22Rv1 (cell line): ENCODE data around the gene ABHD12.

Experiments
- H3K27ac ChIP-seq: fragments of 450-650 bp; 2 replicates; pipeline ENCODE4 v1.5.1; 2017
- ZFX ChIP-seq: fragments of 450-650 bp; IDR thresholded peaks from 2 replicates; pipeline ENCODE4 v1.6.1; 2017; ENCODE audit warnings: antibody characterized with exemption, borderline replicate concordance
- TF ChIP-seq, protein P1 (sequence below): fragments of 450-650 bp; IDR thresholded peaks from 2 replicates; pipeline ENCODE4 v1.5.1; 2017; ENCODE audit warnings: mild to moderate bottlenecking

Gene ABHD12

GRCh38 chr20:25352746-25353145, 37.9 kb downstream of the ABHD12 start:
- TF ChIP-seq, protein P1, sequence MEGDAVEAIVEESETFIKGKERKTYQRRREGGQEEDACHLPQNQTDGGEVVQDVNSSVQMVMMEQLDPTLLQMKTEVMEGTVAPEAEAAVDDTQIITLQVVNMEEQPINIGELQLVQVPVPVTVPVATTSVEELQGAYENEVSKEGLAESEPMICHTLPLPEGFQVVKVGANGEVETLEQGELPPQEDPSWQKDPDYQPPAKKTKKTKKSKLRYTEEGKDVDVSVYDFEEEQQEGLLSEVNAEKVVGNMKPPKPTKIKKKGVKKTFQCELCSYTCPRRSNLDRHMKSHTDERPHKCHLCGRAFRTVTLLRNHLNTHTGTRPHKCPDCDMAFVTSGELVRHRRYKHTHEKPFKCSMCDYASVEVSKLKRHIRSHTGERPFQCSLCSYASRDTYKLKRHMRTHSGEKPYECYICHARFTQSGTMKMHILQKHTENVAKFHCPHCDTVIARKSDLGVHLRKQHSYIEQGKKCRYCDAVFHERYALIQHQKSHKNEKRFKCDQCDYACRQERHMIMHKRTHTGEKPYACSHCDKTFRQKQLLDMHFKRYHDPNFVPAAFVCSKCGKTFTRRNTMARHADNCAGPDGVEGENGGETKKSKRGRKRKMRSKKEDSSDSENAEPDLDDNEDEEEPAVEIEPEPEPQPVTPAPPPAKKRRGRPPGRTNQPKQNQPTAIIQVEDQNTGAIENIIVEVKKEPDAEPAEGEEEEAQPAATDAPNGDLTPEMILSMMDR = no peak
- no peak for TF ChIP-seq ZFX
- no peak overlapping the region for H3K27ac ChIP-seq

DNA sequence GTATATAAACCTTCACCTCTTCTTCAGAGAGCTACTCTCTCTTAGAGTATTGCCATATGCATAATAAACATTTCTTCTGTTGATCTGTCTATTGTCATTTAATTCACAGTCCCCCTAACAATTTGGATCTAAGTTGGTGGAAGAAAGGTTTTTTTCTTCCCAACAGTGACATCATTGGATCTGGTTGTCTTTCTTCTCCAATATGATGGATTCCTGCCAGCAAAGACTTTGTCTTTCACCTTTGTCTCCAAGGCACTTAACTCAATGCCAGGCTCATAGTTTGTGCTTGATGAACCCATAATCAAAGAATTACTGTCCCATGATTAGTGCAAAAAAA, 39.6 kb downstream of the ABHD12 start:
- H3K27ac ChIP-seq = no peak overlapping the region
- TF ChIP-seq, protein P1 = no peak
- TF ChIP-seq ZFX = no peak

GRCh38 chr20:25346349-25346748, 44.3 kb downstream of the ABHD12 start:
- no peak overlapping the region for H3K27ac ChIP-seq
- TF ChIP-seq, protein P1 = no peak
- TF ChIP-seq ZFX = no peak

DNA sequence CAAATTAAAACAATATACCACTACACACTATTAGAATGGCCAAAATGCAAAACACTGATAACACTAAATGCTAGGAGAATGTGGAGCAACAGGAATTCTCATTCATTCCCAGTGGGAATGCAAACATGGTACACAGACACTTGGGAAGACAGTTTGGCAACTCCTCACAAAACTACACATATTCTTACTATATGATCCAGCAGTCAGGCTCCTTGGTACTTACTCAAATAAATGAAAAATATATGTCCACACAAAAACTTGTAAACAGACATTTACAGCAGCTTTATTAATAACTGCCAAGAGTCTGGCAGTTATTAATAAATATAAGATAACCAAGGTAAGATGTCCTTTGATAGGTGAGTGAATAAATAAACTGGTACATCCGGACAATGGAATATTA, 44.9 kb downstream of the ABHD12 start:
- no peak overlapping the region for H3K27ac ChIP-seq
- TF ChIP-seq, protein P1 = no peak

DNA sequence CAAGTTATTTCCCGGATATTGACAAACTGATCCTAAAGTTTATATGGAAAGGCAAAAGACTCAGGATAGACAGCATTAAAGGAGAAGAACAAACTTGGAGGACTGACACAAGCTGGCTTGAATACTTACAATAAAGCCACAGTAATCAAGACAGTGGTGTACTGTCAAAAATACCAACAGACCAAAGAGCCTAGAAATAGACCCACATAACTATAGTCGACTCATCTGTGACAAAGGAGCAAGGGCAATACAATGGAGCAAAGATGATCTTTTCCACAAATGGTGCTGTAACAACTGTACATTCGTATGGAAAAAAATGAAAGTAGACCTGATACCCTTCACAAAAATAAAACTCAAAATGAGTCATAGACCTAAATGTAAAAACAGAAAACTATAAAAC, 46.0 kb downstream of the ABHD12 start:
- no peak overlapping the region for H3K27ac ChIP-seq
- TF ChIP-seq ZFX = no peak
- TF ChIP-seq, protein P1 = no peak

- TF ChIP-seq ZFX = no peak
- TF ChIP-seq, protein P1 = no peak
- no peak overlapping the region for H3K27ac ChIP-seq
Observed at GRCh38 chr20:25341716-25342680, 48.6 kb downstream of the ABHD12 start.

GRCh38 chr20:25340380-25340779, 50.3 kb downstream of the ABHD12 start:
- TF ChIP-seq, protein P1 = no peak
- no peak for TF ChIP-seq ZFX
- H3K27ac ChIP-seq = no peak overlapping the region
